NCI-H1694 (cell line): ENCODE data around the gene CTTNBP2.

Experiments
- DNase-seq: peaks from one replicate; lab custom pipeline; 2025; lab: John Stamatoyannopoulos, UW

The CTTNBP2 gene

GRCh38 chr7:117825132-117825531 lies 48.1 kb downstream of the CTTNBP2 start:
- no peak for DNase-seq

DNA sequence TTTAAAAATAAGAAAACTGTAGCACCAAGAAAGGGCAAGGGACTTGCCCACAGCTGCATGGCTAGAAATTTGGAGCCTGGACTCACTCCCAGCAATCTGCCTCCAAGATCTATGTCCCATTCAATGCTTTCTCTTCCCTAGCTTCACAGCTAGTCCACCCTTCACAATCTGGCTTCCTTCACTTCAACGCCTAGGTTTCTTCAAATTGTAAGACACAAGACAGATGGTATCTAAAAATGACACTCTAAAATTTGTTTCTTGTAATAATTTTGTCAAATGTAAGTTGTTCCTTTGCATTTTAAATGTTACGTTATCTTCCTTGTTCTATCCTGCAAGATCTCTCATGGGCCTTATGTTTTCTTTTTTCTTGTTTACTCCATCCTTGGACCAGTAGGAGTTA lies 48.6 kb downstream of the CTTNBP2 start:
- no peak for DNase-seq

DNA sequence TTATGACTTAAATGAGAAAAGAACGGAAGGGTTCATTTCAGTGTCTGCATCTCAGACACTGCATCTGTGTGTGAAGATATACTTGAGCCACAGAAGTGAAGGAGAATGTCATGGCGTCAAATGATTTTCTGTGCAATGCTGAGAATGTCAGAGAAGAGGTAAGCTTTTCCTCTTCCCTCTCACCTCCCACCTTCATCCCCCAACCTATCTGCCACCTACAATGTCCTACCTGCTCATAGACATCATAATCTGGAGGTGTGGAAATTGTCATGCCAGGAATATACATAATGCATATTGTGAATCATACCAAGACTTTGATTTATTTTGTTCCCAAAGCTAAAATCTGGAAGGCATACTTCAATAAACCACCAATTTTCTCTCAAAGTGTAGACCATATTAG lies 53.7 kb downstream of the CTTNBP2 start:
- no peak for DNase-seq

DNA sequence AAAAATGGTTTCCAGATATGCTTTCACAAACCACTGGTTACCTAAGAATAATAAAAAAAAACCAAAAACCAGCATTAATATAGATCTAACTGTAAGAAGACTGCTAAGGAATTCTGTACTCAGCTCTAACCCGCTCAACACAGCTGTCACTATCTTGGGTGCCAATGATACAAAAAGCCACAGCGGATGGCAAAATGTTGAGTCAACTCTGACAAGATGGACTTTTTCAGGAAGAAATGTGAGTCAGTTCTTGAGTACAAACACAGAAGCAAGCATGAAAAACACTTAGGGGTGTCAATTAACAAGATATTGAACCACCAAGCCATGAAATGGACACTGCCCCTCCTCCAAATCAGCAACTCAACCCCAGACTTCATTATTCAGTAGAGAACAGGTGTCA lies 55.0 kb downstream of the CTTNBP2 start:
- no peak for DNase-seq

GRCh38 chr7:117816727-117817126 lies 56.5 kb downstream of the CTTNBP2 start:
- no peak for DNase-seq

DNA sequence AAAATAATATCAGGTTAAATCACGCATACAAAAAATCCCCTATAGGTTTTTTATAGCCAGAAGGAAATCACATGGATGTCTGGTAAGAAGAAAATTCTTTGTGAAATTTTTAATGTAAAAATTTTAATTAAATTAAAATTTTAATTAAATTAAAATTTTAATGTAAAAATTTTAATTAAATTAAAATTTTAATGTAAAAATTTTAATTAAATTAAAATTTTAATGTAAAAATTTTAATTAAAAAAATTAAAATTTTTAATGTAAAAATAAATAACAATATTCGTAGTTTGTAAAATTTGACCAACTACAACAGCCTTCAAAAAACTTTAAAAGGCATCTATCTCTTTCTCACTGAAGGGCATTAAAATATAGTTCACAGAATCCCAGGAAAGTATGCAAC lies 61.5 kb downstream of the CTTNBP2 start:
- DNase-seq = no peak

DNA sequence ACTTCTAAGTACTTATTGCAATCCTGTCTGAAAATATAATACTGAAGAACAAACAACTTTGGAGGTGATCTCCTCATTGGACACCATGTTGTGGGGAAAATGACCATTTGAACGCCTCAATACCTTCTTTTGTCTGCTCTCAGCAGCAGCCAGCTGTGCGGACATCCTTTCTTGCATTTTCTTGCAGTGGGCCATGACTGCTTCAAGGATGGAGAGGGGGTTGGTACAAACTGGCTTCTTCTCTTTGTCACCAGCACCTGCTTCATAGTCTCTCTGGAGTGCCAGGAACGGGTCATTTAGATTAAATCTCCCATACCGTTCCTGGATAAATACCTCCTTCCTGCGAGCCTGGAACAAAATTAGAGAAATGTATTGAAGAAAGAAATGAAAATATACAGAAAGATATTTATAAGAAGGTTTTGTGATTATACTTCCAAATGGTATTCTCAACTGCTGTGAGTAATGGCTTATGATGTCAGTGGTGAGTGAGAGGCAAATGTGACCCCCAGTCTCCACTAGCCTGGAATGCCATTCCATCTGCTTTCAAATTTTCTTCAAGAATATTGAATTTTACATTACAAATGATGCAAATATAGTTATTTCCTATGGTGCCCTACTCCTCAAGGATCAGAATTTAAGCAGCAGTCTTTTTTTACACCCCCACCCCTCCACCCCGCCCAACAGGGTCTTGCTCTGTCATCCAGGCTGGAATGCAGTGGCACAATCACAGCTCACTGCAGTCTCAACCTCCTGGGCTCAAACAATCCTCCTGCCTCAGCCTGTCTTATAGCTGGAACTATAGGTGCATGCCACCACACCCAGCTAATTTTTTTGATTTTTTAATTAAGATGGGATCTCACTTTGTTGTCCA lies 62.4 kb downstream of the CTTNBP2 start:
- no peak for DNase-seq

DNA sequence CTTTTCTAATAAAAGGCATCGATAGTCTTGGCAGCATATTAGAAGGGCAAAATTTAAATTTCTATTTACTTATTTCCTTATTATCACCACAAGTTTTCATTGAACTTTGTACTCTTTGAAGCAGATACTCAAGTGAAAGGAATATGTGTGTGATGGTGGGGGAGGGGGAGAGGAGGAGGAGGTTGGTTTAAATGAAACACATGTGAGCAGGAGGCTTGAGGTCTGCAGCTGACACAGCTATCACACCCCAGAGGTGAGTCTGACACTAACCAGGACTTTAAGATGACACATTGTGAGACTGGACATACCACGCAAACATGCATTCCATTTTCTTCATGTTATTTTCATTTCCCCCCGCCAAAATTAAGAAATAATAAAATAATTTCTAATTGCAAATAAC lies 63.3 kb downstream of the CTTNBP2 start:
- DNase-seq = no peak

- DNase-seq = no peak
Observed at GRCh38 chr7:117808910-117809705, 64.1 kb downstream of the CTTNBP2 start.

GRCh38 chr7:117808341-117808757 lies 64.9 kb downstream of the CTTNBP2 start:
- peak; percentile 54 for DNase-seq

- DNase-seq = no peak
Observed at GRCh38 chr7:117807676-117808075, 65.6 kb downstream of the CTTNBP2 start.

- no peak for DNase-seq
Observed at GRCh38 chr7:117806011-117806410, 67.2 kb downstream of the CTTNBP2 start.

GRCh38 chr7:117805241-117805640 lies 68.0 kb downstream of the CTTNBP2 start:
- no peak for DNase-seq

GRCh38 chr7:117803476-117803875 lies 69.8 kb downstream of the CTTNBP2 start:
- DNase-seq = no peak

DNA sequence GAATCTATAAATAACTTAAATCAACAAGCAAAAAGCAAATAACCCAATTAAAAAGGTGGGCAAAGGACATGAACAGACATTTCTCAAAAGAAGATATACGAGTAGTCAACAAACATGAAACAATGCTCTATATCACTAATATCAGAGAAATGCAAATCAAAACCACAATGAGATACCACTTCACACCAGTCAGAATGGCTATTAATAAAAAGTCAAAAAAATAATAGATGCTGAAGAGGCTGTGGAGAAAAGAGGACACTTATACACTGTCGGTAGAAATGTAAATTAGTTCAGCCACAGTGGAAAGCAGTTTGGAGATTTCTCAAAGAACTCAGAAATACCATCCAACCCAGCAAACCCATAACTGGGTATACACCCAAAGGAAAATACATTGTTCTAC lies 70.6 kb downstream of the CTTNBP2 start:
- no peak for DNase-seq

DNA sequence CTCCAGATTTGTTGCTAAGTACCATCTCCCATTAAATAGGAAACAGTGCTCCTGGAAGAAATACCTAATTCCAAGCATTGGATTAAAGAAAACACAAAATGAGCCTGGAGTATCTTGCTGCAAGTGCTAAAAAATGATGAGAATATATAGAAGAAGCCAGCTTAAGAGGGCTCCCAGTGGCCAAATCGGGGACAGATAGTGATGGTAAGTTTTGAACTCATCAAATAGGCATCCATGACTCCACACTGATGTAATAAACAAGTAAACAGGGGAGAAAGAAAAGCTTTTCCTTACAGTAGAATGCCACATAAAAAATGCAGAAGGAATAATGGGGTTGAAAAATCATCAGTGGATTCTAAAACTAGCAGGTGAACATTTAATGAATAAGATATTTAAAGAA lies 72.4 kb downstream of the CTTNBP2 start:
- DNase-seq = no peak

GRCh38 chr7:117800406-117800805 lies 72.8 kb downstream of the CTTNBP2 start:
- no peak for DNase-seq

- no peak for DNase-seq
Observed at GRCh38 chr7:117796889-117797288, 76.4 kb downstream of the CTTNBP2 start.

DNA sequence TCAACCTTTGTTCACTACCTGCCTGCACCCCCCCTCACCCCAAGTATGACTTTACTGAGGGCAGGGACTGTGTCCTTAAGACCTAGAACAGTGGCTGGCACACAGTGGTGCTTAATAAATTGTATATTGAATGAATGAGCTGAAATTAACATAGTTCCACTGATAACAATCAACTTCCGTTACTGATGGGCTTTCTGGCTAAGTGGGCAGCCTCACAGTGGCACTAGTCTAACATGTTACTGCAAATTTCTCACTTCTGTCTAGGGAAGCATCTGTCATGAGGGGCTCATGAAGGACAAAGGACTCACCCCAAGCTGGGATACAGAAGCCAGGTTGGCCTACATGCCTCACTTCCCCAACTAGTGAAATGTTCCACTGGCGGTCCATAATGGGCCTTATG lies 79.3 kb downstream of the CTTNBP2 start:
- no peak for DNase-seq

DNA sequence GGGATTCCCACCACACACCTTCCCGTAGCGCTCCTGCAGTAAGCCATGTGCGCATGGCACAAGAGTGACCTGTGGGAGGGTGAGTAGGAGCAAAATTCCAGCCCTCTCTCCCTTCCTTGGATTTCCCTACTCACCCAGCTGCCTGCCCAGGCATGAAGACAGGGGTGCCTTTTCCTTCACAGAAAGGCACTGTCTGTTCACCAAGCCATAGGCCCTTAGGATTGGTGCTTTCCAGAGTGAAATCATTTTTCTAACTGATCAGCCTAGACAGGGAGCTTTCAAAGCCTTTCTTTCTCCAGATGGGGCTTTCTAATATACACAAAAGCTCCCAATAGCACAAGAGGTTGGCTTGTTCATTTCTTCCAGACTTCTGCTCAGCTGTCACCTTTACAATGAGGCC lies 79.7 kb downstream of the CTTNBP2 start:
- DNase-seq = no peak

- DNase-seq = no peak
Observed at GRCh38 chr7:117791877-117792780, 81.1 kb downstream of the CTTNBP2 start.

- no peak for DNase-seq
Observed at GRCh38 chr7:117790731-117791130, 82.5 kb downstream of the CTTNBP2 start.
